MG63 (cell line): Measurements from ENCODE around the gene SOX1. TPM values are rescaled to one million over a fixed set of nuclear protein-coding genes. Genes with fewer than 3 reads are reported as not detected.

Experiments
- DNase-seq: peaks from one replicate; pipeline ENCODE4 v3.0.0-alpha.2; 2020
- H3K27me3 ChIP-seq: fragments of 250-450 bp; sonication (Bioruptor Pico); 2 replicates; pipeline ENCODE4 v1.5.1; 2020; ENCODE audit warnings: mild to moderate bottlenecking, moderate library complexity
- H3K36me3 ChIP-seq: fragments of 250-450 bp; sonication (Bioruptor Pico); 2 replicates; pipeline ENCODE4 v1.5.1; 2020; ENCODE audit warnings: mild to moderate bottlenecking, moderate library complexity
- H3K4me3 ChIP-seq: fragments of 250-450 bp; sonication (Bioruptor Pico); 2 replicates; pipeline ENCODE4 v1.5.1; 2020; ENCODE audit warnings: mild to moderate bottlenecking, moderate library complexity
- H3K9me3 ChIP-seq: fragments of 250-450 bp; sonication (Bioruptor Pico); 2 replicates; pipeline ENCODE4 v1.5.1; 2020; ENCODE audit warnings: mild to moderate bottlenecking, moderate library complexity
- total RNA-seq: library from RNA; depleted of rRNA; stranded (reverse); fragments of >200 nt; shearing (Covaris generic); gene quantifications from 2 replicates; pipeline ENCODE4 v1.2.3, GENCODE V29; 2014; ENCODE audit warnings: low replicate concordance; rRNA removed

The SOX1 gene
- not detected in 2 replicates for total RNA-seq

DNA sequence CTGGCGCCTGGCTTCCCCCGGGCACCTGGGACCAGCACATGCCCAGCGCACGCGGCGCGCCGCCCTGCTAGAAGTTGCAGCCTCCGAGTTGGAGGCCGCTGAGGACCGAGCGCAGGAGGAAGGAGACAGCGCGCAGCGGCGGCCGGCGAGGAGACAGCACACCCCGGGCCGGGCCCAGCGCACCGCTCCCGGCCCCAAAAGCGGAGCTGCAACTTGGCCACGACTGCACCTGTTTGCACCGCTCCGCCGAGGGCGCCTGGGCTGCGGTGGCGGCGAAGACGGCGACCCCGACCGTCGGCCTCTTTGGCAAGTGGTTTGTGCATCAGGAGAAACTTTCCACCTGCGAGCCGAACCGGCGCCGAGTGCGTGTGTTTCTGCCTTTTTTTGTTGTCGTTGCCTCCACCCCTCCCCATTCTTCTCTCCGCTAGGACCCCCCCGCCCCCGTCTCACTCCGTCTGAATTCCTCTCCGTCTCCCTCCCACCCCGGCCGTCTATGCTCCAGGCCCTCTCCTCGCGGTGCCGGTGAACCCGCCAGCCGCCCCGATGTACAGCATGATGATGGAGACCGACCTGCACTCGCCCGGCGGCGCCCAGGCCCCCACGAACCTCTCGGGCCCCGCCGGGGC lies at the start of gene SOX1:
Gene SOX1, plus strand, starts transcription at position 34 of the 626 bp plus-strand sequence. Its CDS starts 510 bp downstream, at position 544.
- no peak within 1 kb of the TSS for H3K4me3 ChIP-seq
- H3K9me3 ChIP-seq: no peaks in the 10 kb centered on the region
- no peaks in the 10 kb centered on the region for H3K36me3 ChIP-seq
- DNase-seq: no peak
- peaks cover 33% of the 10 kb centered on the region for H3K27me3 ChIP-seq

GRCh38 chr13:112024577-112024976 lies 42.4 kb upstream of the SOX1 start:
- DNase-seq: no peak
- Histone ChIP-seq H3K27me3 (no peaks in the 10 kb centered on the region), H3K9me3 (no peaks in the 10 kb centered on the region), H3K4me3 (no peak overlapping the region), H3K36me3 (no peaks in the 10 kb centered on the region)

DNA sequence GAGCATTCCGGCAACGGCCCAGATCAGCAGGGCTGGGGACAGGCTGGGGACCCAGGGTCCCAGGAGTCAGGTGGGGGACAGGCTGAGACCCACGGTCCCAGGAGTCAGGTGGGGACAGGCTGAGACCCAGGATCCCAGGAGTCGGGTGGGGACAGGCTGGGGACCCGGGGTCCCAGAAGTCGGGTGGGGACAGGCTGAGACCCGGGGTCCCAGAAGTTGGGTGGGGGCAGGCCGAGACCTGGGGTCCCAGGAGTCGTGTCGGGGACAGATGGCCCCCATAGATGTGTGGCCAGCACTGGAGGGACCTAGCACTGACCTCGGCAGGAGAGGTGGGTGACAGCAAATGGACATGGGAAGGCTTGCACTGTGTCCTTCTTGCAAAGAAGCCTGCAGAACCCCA lies 39.7 kb upstream of the SOX1 start:
- no peak for DNase-seq
- H3K9me3 ChIP-seq: no peaks in the 10 kb centered on the region
- no peaks in the 10 kb centered on the region for H3K27me3 ChIP-seq
- H3K4me3 ChIP-seq: no peak overlapping the region
- no peaks in the 10 kb centered on the region for H3K36me3 ChIP-seq

- no peaks in the 10 kb centered on the region for H3K9me3 ChIP-seq
- DNase-seq: no peak
- H3K36me3 ChIP-seq: no peaks in the 10 kb centered on the region
- no peak overlapping the region for H3K4me3 ChIP-seq
- no peaks in the 10 kb centered on the region for H3K27me3 ChIP-seq
Measured at GRCh38 chr13:112028481-112028880, 38.5 kb upstream of the SOX1 start.

- Histone ChIP-seq H3K27me3 (no peaks in the 10 kb centered on the region), H3K36me3 (no peaks in the 10 kb centered on the region), H3K4me3 (no peak overlapping the region), H3K9me3 (no peaks in the 10 kb centered on the region)
- DNase-seq: no peak
Measured at GRCh38 chr13:112029143-112029542, 37.8 kb upstream of the SOX1 start.

DNA sequence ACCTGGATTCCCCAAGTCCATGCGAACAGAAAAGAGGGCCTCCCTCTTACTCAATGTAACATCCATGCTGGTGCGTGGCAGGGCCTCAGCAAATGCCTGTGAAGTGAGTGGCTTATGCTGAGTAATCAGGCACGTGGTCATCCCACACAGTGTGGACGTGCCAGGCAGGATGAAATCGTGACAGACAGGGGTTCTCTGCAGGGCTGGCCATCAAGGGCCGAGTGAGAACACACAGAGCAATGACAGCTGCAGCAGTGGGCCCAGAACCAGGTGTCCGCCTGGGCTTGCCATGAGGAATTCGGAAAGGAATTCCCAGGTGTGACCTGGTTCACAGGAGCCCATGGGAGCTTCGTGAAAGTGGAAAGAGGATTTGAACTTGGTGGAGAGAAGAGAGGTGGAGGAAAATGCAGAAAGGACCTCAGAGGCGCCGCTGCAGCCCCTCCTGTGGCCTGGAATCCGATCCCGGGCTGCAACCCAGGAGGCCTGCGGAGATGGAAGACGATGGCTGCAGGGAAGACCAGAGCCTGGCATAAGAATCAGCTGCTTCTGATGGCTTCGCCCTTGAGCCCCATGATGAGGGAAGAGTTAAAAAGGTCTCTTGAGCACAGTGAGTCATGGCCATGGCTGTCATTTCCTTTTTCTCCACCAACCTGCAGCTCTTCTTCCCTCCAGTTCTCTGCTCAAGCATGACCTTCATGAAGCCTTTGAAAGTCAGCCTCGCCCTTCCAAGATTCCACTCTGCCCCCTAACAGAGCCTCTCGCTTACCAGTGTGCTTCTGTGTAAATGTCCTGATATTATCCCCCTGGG lies 34.6 kb upstream of the SOX1 start:
- Histone ChIP-seq H3K36me3 (no peaks in the 10 kb centered on the region), H3K9me3 (no peaks in the 10 kb centered on the region), H3K4me3 (no peak overlapping the region), H3K27me3 (no peaks in the 10 kb centered on the region)
- peak; percentile 80 for DNase-seq

- Histone ChIP-seq H3K36me3 (no peaks in the 10 kb centered on the region), H3K9me3 (no peaks in the 10 kb centered on the region), H3K4me3 (no peak overlapping the region), H3K27me3 (no peaks in the 10 kb centered on the region)
- DNase-seq: no peak
Measured at GRCh38 chr13:112034231-112034630, 32.7 kb upstream of the SOX1 start.

DNA sequence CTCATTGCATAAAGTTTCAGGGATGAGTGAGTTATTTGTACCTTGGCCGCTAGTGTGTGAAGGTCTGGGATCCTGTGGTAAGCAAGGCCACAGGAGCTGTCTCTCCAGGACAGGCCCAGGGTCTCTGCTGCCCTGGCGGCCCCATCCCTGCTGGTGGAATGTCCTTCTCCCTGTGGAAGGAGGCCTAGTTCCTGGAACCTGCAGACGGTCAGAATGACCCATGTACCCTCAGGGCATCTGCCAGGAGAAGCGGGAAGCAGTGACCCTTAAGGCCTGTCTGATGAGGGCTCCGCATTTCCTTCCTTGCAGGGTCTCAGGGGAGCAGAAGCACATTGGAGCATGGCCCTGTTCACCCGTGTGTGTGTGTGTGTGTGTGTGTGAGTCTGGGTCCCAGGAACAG lies 32.1 kb upstream of the SOX1 start:
- Histone ChIP-seq H3K36me3 (no peaks in the 10 kb centered on the region), H3K27me3 (no peaks in the 10 kb centered on the region), H3K4me3 (no peak overlapping the region), H3K9me3 (no peaks in the 10 kb centered on the region)
- no peak for DNase-seq

DNA sequence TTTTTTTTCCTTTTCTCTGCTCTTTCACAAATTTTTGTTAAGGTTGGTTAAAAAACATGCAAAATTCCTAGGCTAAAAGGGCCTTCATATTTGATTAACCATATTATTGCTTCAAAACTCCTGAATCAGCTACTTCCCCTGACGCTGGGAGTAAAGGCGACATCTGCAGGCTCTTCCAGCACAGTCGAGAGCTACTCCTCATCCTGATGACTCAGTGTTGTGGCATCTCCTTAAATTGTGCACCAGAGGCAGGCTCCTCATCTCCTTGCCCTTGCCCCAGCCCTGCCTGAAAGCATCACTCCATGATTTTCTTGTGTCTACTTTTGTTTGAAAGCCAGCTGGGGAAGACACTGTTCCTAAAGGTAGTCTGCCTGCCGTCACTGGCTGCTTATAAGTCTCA lies 24.5 kb upstream of the SOX1 start:
- no peak overlapping the region for H3K4me3 ChIP-seq
- H3K9me3 ChIP-seq: no peaks in the 10 kb centered on the region
- H3K27me3 ChIP-seq: peaks cover 2% of the 10 kb centered on the region; the same call in 1 of the 2 replicates
- peak; percentile 37 for DNase-seq
- no peaks in the 10 kb centered on the region for H3K36me3 ChIP-seq

DNA sequence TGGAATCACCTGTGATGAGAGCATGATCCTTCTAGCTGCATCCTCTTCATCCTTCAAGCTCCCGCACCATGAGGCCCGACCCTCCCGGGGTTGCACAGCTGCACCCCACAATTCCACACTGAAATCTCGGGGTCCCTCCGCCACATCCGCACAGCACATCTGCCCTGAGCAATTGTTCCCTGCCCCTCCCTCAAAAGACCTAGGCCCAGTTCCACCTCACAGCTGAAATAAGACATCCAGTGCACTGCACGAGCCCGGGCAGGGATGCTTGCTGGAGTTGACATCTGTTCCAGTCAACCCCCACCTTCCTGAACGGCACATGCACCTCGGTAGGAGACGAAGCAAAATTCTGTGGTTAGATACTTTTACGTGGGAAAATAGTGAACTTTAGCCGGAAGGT lies 14.7 kb upstream of the SOX1 start:
- no peak overlapping the region for H3K4me3 ChIP-seq
- DNase-seq: no peak
- no peaks in the 10 kb centered on the region for H3K9me3 ChIP-seq
- no peaks in the 10 kb centered on the region for H3K36me3 ChIP-seq
- peaks cover 60% of the 10 kb centered on the region for H3K27me3 ChIP-seq

DNA sequence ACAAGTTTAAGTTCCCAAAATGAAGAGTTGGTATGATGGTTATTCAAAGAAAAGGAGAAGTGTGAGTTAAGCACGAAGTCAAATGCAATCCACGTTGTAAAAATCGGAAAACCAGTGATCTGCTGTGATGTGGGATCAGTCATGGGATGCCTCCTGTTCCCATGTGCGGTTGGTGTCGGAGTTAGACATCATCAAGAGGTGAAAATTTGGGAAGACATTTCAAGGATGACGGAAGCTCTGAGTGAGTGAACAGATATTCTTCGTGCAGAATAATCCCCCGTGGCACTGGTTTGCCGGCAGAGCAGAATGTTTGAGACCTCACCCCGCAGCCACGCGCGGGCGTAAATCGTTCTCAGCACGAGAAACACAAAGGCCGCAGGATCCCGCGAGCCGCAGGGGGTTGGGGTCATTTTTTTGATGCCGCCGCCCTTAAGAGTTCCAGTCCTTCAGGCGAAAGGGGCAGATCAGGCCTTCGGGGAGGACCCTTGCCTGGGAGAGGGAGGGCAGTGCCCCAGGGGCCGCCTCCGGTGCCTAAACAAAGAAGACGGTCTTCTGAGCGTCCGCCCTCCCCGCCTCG lies 13.7 kb upstream of the SOX1 start:
- Histone ChIP-seq H3K36me3 (no peaks in the 10 kb centered on the region), H3K27me3 (peaks cover 66% of the 10 kb centered on the region), H3K4me3 (no peak overlapping the region), H3K9me3 (no peaks in the 10 kb centered on the region)
- DNase-seq: no peak

DNA sequence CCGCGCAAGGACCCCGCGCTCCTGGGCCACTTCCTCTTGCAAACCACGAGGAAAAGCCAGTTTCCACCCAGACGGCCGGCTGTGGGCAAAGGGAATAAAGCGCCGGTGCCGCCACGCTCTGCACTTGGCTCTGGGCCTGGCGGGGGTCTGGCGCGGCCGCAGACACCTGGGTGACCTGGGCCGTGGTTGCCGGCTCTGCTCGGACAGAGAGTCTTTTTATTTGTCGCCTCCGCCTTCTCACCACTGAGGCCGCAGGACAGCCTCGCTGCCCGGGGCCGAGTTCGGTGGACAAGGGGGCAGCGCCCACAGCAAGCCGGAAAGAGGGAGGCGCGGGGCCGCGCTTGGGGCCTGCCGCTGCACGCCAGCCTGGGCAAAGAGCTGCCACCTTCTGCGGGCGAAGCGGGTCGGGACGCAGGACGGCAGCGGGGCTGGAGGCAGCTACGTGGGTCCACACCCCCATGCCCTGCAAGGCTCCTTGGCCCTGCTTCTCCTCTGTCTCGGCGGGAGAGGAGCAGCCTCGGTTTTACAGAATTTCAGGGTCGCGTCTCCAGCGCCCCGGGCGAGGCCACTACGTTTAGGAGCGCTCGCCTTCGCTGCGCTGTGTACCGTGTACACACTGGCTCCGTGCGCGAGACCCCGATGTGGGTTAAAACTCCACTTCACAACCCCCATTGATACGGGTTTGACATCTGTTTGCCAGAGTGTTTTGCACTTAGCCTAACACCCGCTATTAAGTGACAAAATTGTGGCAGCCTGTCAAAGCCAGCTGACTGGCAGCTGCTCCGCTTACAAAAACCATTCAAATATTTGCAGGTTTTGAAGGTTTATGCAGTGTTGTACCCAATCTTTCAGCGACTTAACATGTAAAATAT lies 13.0 kb upstream of the SOX1 start:
- H3K27me3 ChIP-seq: peaks cover 66% of the 10 kb centered on the region
- DNase-seq: no peak
- H3K36me3 ChIP-seq: no peaks in the 10 kb centered on the region
- no peaks in the 10 kb centered on the region for H3K9me3 ChIP-seq
- no peak overlapping the region for H3K4me3 ChIP-seq

DNA sequence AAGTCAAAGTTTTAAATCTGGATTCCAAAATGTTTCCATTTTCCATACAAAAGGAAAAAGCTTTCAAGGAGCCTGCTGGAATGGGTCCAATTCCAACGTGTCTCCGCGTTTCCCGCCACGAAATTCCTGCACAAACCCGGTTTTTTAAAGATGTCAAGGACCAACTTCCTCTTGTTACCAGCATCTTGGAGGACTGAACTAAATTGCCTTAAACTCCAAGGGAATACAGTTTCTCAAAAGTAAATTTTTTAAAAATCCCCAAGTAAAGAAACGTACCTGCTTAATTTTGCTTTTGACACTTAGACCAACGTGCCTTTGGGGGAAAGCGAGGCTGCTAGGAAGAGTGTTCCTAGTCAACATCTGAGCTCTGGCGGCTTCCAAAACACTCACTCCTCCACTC lies 12.3 kb upstream of the SOX1 start:
- H3K36me3 ChIP-seq: no peaks in the 10 kb centered on the region
- no peak for DNase-seq
- no peak overlapping the region for H3K4me3 ChIP-seq
- no peaks in the 10 kb centered on the region for H3K9me3 ChIP-seq
- peaks cover 66% of the 10 kb centered on the region for H3K27me3 ChIP-seq

DNA sequence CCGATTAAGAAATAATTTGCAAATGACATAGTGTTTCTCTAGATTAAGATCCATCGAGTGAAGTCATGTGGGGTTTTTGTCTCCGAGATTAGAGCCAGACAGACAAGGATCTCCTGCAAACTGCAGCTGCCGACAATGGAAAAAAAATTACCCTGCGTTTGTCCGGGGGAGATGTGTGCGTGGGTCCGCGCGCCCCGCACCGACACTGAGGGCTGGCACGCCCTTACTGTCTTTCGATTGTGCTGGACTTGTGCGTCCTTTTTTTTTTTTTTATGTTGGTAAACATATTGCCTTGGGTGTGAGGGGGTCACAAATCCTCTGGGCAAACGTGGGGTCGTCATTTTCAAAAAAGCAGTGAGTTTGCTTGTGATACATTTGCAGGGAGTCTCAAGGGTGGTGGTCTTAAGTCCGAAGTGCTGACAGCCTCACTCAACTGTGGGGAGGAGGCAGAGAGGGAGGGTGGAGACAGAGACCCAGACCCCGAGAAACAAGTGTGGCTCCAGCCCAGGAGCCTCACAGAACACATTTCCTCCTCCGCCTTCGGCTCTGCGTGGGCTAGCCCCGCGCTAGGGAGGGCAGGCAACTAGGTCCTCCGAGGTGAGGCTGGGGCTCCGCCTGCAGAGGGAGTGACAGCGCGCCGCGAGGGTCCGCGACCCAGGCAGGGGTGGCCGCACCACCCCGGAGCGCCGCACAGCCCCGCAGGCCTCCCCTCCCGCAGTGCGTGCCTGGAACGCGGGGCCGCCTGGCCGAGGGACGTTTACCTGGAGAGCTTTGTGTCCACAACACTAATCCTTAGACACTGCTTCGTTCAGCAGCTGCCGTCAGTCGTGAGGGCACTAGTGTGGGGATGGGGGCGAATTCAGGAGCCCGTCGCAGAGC lies 11.7 kb upstream of the SOX1 start:
- Histone ChIP-seq H3K9me3 (no peaks in the 10 kb centered on the region), H3K36me3 (no peaks in the 10 kb centered on the region), H3K4me3 (no peak overlapping the region), H3K27me3 (peaks cover 68% of the 10 kb centered on the region)
- DNase-seq: no peak

- H3K9me3 ChIP-seq: no peaks in the 10 kb centered on the region
- no peak for DNase-seq
- H3K36me3 ChIP-seq: no peaks in the 10 kb centered on the region
- peaks cover 72% of the 10 kb centered on the region for H3K27me3 ChIP-seq
- H3K4me3 ChIP-seq: no peak overlapping the region
Measured at GRCh38 chr13:112055915-112056269, 11.1 kb upstream of the SOX1 start.

- no peak for DNase-seq
Measured at GRCh38 chr13:112056284-112056727, 10.6 kb upstream of the SOX1 start.

More at GRCh38 chr13:112056284-112056727, 10.6 kb upstream of the SOX1 start:
- Histone ChIP-seq H3K27me3 (peaks cover 75% of the 10 kb centered on the region), H3K36me3 (no peaks in the 10 kb centered on the region), H3K4me3 (peak overlapping the region; percentile 10; the same call in 1 of the 2 replicates), H3K9me3 (no peaks in the 10 kb centered on the region)
